ENCODE data around the gene TAS2R60.
"Not testable (repeated sequence)": the region's sequence is repeated elsewhere in the genome, so short reads cannot be mapped to it uniquely, and the experiment has no call there.

GRCh38 chr7:143402233-143402632 is 41.0 kb upstream of the TAS2R60 start:
- TF ChIP-seq CTCF (IDR thresholded peaks at IDR 0.05); EP300 (IDR thresholded peaks at IDR 0.05; ENCODE audit: borderline replicate concordance in 1 of 2, low read depth in 1 of 2, low read length in 1 of 2); TAF1 (IDR thresholded peaks at IDR 0.05; ENCODE audit: borderline replicate concordance, low read depth, low read length); REST (IDR thresholded peaks at IDR 0.05; ENCODE audit: low read depth, low read length); CHD2 (IDR thresholded peaks at IDR 0.05; ENCODE audit: low read length, partially characterized antibody); YY1 (IDR thresholded peaks at IDR 0.05; ENCODE audit: low read depth); GATA2 (CRISPR knock-in tag; IDR thresholded peaks at IDR 0.05); POLR2AphosphoS5 (IDR thresholded peaks at IDR 0.05; ENCODE audit: low read depth, low read length); IRF3 (IDR thresholded peaks at IDR 0.05; ENCODE audit: low read depth, low read length); ZBTB33 (IDR thresholded peaks at IDR 0.05; ENCODE audit: borderline replicate concordance, low read depth); RAD21 (IDR thresholded peaks at IDR 0.05; ENCODE audit: low read length); JUND (IDR thresholded peaks at IDR 0.05); RCOR1 (IDR thresholded peaks at IDR 0.05; ENCODE audit: low read length); EZH2phosphoT487 (IDR thresholded peaks at IDR 0.05; ENCODE audit: borderline replicate concordance, low read depth): not testable (repeated sequence)
